Measurements from ENCODE around the gene FOXP1. TPM values are rescaled to one million over a fixed set of nuclear protein-coding genes. Genes with fewer than 3 reads are reported as not detected.

Gene FOXP1
- total and polyA plus RNA-seq, 9 donors: 17.6 to 28.2 (median 20.5) TPM

- Histone ChIP-seq H3K9me3 (replicated peaks; ENCODE audit: control insufficient read depth, low read depth, low read length) (no peaks in the 10 kb centered on the region), H3K36me3 (ENCODE audit: control insufficient read depth, insufficient read depth, low read length) (no peaks in the 10 kb centered on the region), H3K27ac (ENCODE audit: low read length) (no peak overlapping the region), H3K4me1 (ENCODE audit: control insufficient read depth, insufficient read depth, low read length) (no peaks in the 10 kb centered on the region), H3K4me3 (ENCODE audit: low read length) (no peak overlapping the region), H3K27me3 (ENCODE audit: control insufficient read depth, insufficient read depth, low read length) (no peaks in the 10 kb centered on the region)
- DNase-seq: no peak
- 95% methylated on average over 6 of the region's 9 CpGs for WGBS (ENCODE audit: insufficient coverage)
Measured at GRCh38 chr3:71461114-71461513, 122.4 kb downstream of the FOXP1 start.

GRCh38 chr3:71458895-71459294, 124.6 kb downstream of the FOXP1 start:
- Histone ChIP-seq H3K27ac (ENCODE audit: low read length) (no peak overlapping the region), H3K4me3 (ENCODE audit: low read length) (no peak overlapping the region), H3K27me3 (ENCODE audit: control insufficient read depth, insufficient read depth, low read length) (no peaks in the 10 kb centered on the region), H3K9me3 (replicated peaks; ENCODE audit: control insufficient read depth, low read depth, low read length) (no peaks in the 10 kb centered on the region), H3K36me3 (ENCODE audit: control insufficient read depth, insufficient read depth, low read length) (no peaks in the 10 kb centered on the region), H3K4me1 (ENCODE audit: control insufficient read depth, insufficient read depth, low read length) (no peaks in the 10 kb centered on the region)
- no CpG with 5 or more reads among the region's 1 CpG for WGBS (ENCODE audit: insufficient coverage)
- no peak for DNase-seq

DNA sequence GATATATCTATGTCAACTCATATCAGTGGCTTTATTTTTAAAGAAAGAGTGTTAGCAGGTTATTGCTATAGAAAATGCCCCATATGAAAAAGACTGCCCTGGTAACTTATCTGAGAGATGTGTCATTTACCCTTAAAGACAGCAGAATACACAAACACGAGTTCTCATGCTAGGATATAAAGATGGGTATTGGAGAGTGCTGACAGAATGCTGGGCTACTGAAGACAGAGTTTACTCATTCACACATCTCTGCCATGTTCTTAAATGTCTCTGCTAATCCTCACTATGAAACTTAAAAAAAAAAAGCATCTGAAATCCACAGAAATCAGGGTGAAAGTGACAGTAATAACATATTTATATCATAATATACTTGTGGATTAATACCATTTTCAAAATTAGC, 126.7 kb downstream of the FOXP1 start:
- no CpG with 5 or more reads among the region's 1 CpG for WGBS (ENCODE audit: insufficient coverage)
- H3K4me3 ChIP-seq (ENCODE audit: low read length): no peak overlapping the region
- H3K36me3 ChIP-seq (ENCODE audit: control insufficient read depth, insufficient read depth, low read length): no peaks in the 10 kb centered on the region
- no peak for DNase-seq
- no peaks in the 10 kb centered on the region for H3K27me3 ChIP-seq (ENCODE audit: control insufficient read depth, insufficient read depth, low read length)
- no peaks in the 10 kb centered on the region for H3K4me1 ChIP-seq (ENCODE audit: control insufficient read depth, insufficient read depth, low read length)
- H3K9me3 ChIP-seq (replicated peaks; ENCODE audit: control insufficient read depth, low read depth, low read length): no peaks in the 10 kb centered on the region
- no peak overlapping the region for H3K27ac ChIP-seq (ENCODE audit: low read length)

GRCh38 chr3:71456156-71456555, 127.4 kb downstream of the FOXP1 start:
- Histone ChIP-seq H3K36me3 (ENCODE audit: control insufficient read depth, insufficient read depth, low read length) (no peaks in the 10 kb centered on the region), H3K27me3 (ENCODE audit: control insufficient read depth, insufficient read depth, low read length) (no peaks in the 10 kb centered on the region), H3K4me3 (ENCODE audit: low read length) (no peak overlapping the region), H3K27ac (ENCODE audit: low read length) (no peak overlapping the region), H3K9me3 (replicated peaks; ENCODE audit: control insufficient read depth, low read depth, low read length) (no peaks in the 10 kb centered on the region), H3K4me1 (ENCODE audit: control insufficient read depth, insufficient read depth, low read length) (no peaks in the 10 kb centered on the region)
- no CpG with 5 or more reads among the region's 4 CpGs for WGBS (ENCODE audit: insufficient coverage)
- no peak for DNase-seq

GRCh38 chr3:71454512-71455403, 128.8 kb downstream of the FOXP1 start:
- Histone ChIP-seq H3K4me1 (ENCODE audit: control insufficient read depth, insufficient read depth, low read length) (no peaks in the 10 kb centered on the region), H3K36me3 (ENCODE audit: control insufficient read depth, insufficient read depth, low read length) (no peaks in the 10 kb centered on the region), H3K4me3 (ENCODE audit: low read length) (no peak overlapping the region), H3K9me3 (replicated peaks; ENCODE audit: control insufficient read depth, low read depth, low read length) (no peaks in the 10 kb centered on the region), H3K27ac (ENCODE audit: low read length) (no peak overlapping the region), H3K27me3 (ENCODE audit: control insufficient read depth, insufficient read depth, low read length) (no peaks in the 10 kb centered on the region)
- no peak for DNase-seq
- 71% methylated on average over 10 of the region's 15 CpGs for WGBS (ENCODE audit: insufficient coverage)

- H3K27ac ChIP-seq (ENCODE audit: low read length): no peak overlapping the region
- 83% methylated on average over 5 of the region's 10 CpGs for WGBS (ENCODE audit: insufficient coverage)
Measured at GRCh38 chr3:71453822-71454511, 129.6 kb downstream of the FOXP1 start.

GRCh38 chr3:71453319-71453718, 130.2 kb downstream of the FOXP1 start:
- H3K4me1 ChIP-seq (ENCODE audit: control insufficient read depth, insufficient read depth, low read length): no peaks in the 10 kb centered on the region
- DNase-seq: no peak
- H3K9me3 ChIP-seq (replicated peaks; ENCODE audit: control insufficient read depth, low read depth, low read length): no peaks in the 10 kb centered on the region
- H3K27ac ChIP-seq (ENCODE audit: low read length): no peak overlapping the region
- H3K4me3 ChIP-seq (ENCODE audit: low read length): no peak overlapping the region
- WGBS (ENCODE audit: insufficient coverage): 90% methylated on average over 2 of the region's 3 CpGs
- no peaks in the 10 kb centered on the region for H3K36me3 ChIP-seq (ENCODE audit: control insufficient read depth, insufficient read depth, low read length)
- no peaks in the 10 kb centered on the region for H3K27me3 ChIP-seq (ENCODE audit: control insufficient read depth, insufficient read depth, low read length)

More at GRCh38 chr3:71453822-71454511, 129.6 kb downstream of the FOXP1 start:
- no peaks in the 10 kb centered on the region for H3K9me3 ChIP-seq (replicated peaks; ENCODE audit: control insufficient read depth, low read depth, low read length)
- no peaks in the 10 kb centered on the region for H3K36me3 ChIP-seq (ENCODE audit: control insufficient read depth, insufficient read depth, low read length)
- no peak for DNase-seq
- H3K4me1 ChIP-seq (ENCODE audit: control insufficient read depth, insufficient read depth, low read length): no peaks in the 10 kb centered on the region
- no peaks in the 10 kb centered on the region for H3K27me3 ChIP-seq (ENCODE audit: control insufficient read depth, insufficient read depth, low read length)
- H3K4me3 ChIP-seq (ENCODE audit: low read length): no peak overlapping the region

DNA sequence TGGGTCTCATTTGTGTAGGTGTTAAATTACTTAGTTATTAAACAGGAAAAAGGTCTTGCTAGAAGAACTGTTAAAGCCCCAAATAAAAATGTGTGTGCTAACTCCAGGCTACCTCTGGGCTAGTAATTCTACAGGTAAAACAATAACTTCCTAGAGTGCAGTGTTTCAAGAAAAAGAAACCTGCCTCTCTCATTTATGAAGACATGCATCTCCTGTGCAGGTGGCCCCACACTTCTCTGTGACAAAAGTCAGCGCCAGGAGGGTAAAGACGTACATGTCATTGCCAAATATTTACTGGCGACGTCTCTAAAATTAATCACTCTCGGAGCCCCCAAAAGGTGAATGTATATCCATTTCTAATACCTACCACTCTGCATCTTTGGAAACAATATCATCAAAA, 131.7 kb downstream of the FOXP1 start:
- no peaks in the 10 kb centered on the region for H3K27me3 ChIP-seq (ENCODE audit: control insufficient read depth, insufficient read depth, low read length)
- no peak for DNase-seq
- H3K36me3 ChIP-seq (ENCODE audit: control insufficient read depth, insufficient read depth, low read length): no peaks in the 10 kb centered on the region
- H3K9me3 ChIP-seq (replicated peaks; ENCODE audit: control insufficient read depth, low read depth, low read length): no peaks in the 10 kb centered on the region
- no peak overlapping the region for H3K4me3 ChIP-seq (ENCODE audit: low read length)
- no peaks in the 10 kb centered on the region for H3K4me1 ChIP-seq (ENCODE audit: control insufficient read depth, insufficient read depth, low read length)
- no peak overlapping the region for H3K27ac ChIP-seq (ENCODE audit: low read length)
- WGBS (ENCODE audit: insufficient coverage): 76% methylated on average over 3 of the region's 5 CpGs

DNA sequence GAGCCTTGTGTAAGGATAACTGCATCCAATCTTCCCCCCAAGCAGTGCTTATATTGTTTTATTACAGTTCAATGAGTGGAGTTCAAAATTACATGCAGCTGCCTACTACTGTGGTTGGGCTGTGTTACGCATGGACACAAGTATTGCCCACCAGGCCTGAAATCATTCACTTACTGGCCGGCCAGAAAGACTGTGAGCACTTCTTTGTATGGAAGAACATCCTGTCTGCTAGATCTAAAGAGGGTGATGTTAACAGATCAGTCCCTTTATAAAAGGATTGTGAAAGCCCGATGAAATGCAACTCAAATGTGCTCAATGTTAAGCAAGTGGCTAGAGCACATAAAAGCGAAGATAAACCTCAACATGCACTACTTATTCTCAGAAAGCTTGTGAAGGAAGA, 132.5 kb downstream of the FOXP1 start:
- no peaks in the 10 kb centered on the region for H3K36me3 ChIP-seq (ENCODE audit: control insufficient read depth, insufficient read depth, low read length)
- H3K4me3 ChIP-seq (ENCODE audit: low read length): no peak overlapping the region
- H3K27ac ChIP-seq (ENCODE audit: low read length): no peak overlapping the region
- H3K4me1 ChIP-seq (ENCODE audit: control insufficient read depth, insufficient read depth, low read length): no peaks in the 10 kb centered on the region
- H3K27me3 ChIP-seq (ENCODE audit: control insufficient read depth, insufficient read depth, low read length): no peaks in the 10 kb centered on the region
- H3K9me3 ChIP-seq (replicated peaks; ENCODE audit: control insufficient read depth, low read depth, low read length): no peaks in the 10 kb centered on the region
- WGBS (ENCODE audit: insufficient coverage): 86% methylated on average over 1 of the region's 4 CpGs
- DNase-seq: no peak

GRCh38 chr3:71450162-71450561, 133.4 kb downstream of the FOXP1 start:
- DNase-seq: no peak
- WGBS (ENCODE audit: insufficient coverage): 79% methylated on average over 3 of the region's 6 CpGs
- Histone ChIP-seq H3K36me3 (ENCODE audit: control insufficient read depth, insufficient read depth, low read length) (no peaks in the 10 kb centered on the region), H3K4me1 (ENCODE audit: control insufficient read depth, insufficient read depth, low read length) (no peaks in the 10 kb centered on the region), H3K27me3 (ENCODE audit: control insufficient read depth, insufficient read depth, low read length) (no peaks in the 10 kb centered on the region), H3K4me3 (ENCODE audit: low read length) (no peak overlapping the region), H3K27ac (ENCODE audit: low read length) (no peak overlapping the region), H3K9me3 (replicated peaks; ENCODE audit: control insufficient read depth, low read depth, low read length) (no peaks in the 10 kb centered on the region)
